Tibial nerve (tissue), 4 donors: Measurements from ENCODE around the gene CDS1.

ENCODE experiments used
- EP300 ChIP-seq, 2 donors: sonication (generic); formaldehyde crosslinking; IDR thresholded peaks; one replicate each; pipeline ENCODE4 v1.6.1; 2017; ENCODE audit warnings: antibody characterized with exemption in 2 of 2, mild to moderate bottlenecking in 1 of 2
- POLR2A ChIP-seq, 2 donors: fragments of 450-650 bp; IDR thresholded peaks; one replicate each; pipeline ENCODE4 v1.6.1; 2017; ENCODE audit warnings: antibody characterized with exemption in 2 of 2, mild to moderate bottlenecking in 2 of 2, moderate library complexity in 2 of 2
- TF ChIP-seq, protein P1 (sequence below), 5 experiments: fragments of 200-600 bp in 3 of 5; fragments of 450-650 bp in 2 of 5; sonication (generic) in 3 of 5; IDR thresholded peaks; one replicate each; pipeline ENCODE4 v1.5.1; 2016 to 2019; ENCODE audit warnings: antibody characterized with exemption in 5 of 5, mild to moderate bottlenecking in 3 of 5, moderate library complexity in 2 of 5

- TF ChIP-seq POLR2A (IDR thresholded peaks at IDR 0.05) (no peak), EP300 (IDR thresholded peaks at IDR 0.05) (no peak)
- TF ChIP-seq, protein P1, sequence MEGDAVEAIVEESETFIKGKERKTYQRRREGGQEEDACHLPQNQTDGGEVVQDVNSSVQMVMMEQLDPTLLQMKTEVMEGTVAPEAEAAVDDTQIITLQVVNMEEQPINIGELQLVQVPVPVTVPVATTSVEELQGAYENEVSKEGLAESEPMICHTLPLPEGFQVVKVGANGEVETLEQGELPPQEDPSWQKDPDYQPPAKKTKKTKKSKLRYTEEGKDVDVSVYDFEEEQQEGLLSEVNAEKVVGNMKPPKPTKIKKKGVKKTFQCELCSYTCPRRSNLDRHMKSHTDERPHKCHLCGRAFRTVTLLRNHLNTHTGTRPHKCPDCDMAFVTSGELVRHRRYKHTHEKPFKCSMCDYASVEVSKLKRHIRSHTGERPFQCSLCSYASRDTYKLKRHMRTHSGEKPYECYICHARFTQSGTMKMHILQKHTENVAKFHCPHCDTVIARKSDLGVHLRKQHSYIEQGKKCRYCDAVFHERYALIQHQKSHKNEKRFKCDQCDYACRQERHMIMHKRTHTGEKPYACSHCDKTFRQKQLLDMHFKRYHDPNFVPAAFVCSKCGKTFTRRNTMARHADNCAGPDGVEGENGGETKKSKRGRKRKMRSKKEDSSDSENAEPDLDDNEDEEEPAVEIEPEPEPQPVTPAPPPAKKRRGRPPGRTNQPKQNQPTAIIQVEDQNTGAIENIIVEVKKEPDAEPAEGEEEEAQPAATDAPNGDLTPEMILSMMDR (IDR thresholded peaks at IDR 0.05), result no peak
These were observed 3.5 kb upstream of the CDS1 start for GRCh38 chr4:84579403-84579776.
